ENCODE results near the gene NPY5R.

Gene NPY5R

DNA sequence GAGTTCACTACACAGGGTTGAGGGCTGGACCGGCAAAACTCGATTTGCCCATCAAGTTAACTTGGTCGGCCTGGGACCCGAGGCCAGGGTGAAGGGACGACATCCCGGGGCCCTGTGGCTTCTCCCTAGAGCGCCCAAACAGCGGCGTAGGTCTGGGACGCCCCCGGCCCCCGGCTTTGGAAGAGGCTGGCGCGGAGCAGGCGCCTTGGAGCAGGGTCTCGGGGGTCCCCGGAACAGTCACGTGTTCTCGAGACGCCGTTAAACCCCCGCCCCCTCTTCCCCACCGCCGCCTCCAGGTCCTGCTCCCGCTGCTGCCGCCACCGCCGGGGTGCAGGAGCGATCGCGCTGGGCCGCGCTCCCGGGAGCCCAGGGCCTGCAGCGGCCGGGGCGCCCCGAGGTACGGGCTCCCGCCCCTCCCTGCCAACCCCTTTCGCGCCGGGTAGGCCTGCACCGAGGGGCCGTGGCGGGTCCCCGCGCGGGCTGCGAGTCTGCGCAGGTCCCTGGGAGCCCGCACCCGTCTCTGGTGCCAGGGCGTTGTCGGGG, at the start of gene NPY5R:
Gene NPY5R (plus strand): TSS at position 289 of the 543 bp plus-strand sequence. CDS start 6,382 bp downstream, outside the sequence.
- DNase-seq: peak in 1 of 14 donors; percentile 48

DNA sequence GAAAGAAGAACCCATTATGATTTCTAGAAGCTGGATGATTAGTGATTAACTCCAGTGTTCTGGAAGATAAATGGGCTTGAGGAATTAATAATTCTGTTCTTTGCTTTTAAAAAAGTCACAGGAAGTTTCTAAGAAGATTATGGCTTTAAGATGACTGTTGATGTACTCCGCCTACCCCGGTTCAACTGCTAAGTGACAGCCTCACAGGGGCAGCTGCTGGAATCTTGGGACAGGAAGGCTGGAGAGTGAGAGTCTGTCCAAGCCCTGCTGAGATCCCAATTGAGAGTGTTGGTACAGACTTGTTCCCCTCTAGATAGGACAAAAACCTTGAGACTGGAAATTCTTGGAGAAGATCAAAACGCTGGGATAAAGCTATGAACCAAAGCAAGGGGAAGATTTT, 48.6 kb upstream of the NPY5R start:
- DNase-seq: no peak

DNA sequence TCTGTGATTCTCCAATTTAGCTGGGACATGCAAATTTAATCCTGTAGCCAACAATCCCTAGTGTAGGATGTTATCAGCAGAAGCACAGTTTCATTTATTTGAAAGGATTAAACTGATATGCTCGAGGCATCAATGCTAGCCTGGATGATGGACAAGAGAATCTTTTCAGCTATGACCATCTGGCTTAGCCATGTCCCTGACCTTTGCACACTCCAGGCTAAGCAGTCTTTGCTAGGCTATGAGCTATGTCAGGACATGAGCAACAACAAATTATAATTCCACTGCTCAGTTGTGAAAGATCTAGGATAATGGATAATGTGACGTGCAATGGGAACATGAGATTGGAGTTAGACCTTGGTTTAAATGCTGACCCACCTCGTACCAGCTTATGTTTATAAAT, 43.2 kb upstream of the NPY5R start:
- DNase-seq: no peak

DNA sequence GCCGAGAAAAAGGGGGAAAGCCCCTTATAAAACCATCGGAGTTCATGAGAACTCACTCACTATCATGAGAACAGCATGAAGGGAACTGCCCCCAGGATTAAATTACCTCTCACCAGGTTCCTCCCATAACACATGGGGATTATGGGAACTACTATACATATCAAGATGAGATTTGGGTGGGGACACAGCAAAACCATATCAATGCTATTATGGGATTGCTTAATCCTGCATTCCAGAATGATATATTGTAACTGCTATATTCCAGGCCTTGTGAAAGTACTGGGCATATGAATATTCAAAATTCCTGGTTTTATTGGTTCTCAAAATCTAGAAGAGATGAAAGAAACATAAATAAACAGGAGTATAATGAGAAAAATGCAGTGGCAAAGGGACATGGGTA, 40.6 kb upstream of the NPY5R start:
- no peak for DNase-seq

DNA sequence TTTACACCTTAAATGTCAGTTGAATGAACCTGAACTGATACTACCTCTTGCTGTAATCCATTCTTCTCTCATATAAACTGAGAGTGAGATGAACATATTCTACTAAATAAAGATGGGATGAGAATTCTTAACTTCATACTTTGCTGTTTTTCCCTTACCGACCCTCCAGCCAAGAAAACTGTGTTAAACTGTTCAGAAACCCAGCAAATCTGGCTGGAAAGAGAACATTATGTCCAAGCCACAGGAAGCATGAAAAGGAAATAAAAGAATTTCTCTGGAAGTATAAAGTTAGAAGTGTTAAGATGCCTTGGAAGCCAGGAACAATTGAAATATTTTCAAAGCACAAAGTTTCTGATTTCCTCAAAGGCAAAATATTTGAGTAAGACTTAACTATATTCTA, 34.2 kb upstream of the NPY5R start:
- no peak for DNase-seq

DNA sequence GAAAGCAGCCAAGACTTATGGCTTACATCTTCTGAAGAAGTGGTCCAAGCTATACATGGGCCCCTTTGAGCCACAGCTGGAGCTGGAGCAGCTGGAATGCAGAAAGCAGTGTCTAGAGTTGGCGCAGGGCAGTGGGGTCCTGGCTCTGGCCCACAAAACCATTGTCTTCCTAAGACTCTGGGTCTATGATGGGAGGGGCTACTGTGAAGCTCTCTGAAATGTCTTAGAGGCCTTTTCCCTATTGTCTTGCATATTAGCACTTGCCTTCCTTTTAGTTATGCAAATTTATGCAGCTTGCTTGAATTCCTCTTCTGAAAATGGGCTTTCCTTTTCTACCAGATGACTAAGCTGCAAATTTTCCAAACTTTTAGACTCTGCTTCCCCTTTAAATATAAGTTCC, 26.6 kb upstream of the NPY5R start:
- DNase-seq: no peak

DNA sequence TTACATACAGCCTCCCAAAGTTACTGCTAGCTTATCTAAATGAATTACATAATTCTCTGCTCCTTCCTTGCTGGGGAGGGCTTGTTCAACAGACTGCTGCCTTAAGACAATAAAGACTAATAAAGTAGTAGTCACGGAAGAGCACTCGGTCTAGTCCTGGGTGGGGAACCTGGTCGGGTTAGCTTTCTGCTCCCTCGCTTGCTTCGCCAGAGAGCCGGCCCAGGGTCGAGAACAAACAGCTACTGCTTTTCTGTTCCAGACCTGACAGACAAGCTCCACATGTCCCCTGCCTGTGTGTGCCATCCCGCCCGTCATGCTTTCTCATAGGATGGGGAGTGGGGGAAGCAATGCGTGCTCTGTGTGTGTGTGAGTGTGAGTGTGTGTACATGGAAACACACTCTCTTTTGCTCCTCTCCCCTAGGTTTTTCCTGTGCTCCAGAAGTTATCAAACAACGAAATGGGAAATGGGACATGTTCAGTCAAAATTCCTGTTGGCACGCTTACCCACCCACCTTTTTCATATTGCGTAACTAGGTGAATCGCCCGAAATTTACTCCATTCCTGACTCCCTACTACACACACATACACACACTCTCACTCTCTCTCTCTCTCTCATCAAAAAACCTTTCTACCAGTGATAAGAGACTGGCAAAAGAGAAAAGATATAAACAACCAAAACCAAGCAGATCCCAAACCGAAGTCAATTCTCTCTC, 12.6 kb upstream of the NPY5R start:
- peak in 1 of 14 donors; percentile 10 for DNase-seq

DNA sequence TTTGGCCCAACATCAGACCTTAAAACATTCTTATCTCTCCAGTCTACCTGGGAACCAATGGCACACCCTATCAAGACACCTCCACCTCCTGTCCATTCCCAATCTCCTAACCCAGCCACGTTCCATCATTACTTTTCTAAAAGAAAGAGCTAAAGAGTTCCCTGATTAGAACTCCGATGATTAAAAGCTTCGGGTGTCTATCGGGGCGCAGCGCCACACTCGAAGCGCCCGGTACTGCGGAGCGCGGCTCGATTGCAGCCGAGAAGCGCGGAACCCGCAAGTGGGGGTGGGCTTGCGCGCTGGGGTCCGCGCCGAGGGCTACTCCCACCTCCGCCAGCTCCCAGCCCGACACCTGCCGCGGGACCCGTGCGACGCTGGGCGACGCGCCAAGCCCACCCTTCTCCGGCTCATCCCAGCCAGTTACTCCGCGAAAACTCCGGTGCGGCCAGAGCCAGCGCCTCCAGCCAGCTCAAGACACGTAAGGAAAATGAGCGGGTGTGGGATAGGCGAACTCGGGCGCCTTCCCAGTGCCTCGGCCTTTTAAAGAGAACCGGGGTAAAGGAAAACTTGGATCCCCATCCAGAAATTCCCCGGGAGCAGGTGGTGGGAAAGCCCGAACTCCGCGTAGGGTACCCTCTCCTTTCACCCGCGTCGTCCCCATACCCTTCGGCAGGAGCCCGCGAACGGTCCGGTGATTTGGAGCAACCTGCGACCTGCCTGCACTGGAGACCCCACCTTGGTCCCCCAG, 11.9 kb upstream of the NPY5R start:
- peak in 3 of 14 donors; percentile 22 to 45 (median 33) for DNase-seq

DNA sequence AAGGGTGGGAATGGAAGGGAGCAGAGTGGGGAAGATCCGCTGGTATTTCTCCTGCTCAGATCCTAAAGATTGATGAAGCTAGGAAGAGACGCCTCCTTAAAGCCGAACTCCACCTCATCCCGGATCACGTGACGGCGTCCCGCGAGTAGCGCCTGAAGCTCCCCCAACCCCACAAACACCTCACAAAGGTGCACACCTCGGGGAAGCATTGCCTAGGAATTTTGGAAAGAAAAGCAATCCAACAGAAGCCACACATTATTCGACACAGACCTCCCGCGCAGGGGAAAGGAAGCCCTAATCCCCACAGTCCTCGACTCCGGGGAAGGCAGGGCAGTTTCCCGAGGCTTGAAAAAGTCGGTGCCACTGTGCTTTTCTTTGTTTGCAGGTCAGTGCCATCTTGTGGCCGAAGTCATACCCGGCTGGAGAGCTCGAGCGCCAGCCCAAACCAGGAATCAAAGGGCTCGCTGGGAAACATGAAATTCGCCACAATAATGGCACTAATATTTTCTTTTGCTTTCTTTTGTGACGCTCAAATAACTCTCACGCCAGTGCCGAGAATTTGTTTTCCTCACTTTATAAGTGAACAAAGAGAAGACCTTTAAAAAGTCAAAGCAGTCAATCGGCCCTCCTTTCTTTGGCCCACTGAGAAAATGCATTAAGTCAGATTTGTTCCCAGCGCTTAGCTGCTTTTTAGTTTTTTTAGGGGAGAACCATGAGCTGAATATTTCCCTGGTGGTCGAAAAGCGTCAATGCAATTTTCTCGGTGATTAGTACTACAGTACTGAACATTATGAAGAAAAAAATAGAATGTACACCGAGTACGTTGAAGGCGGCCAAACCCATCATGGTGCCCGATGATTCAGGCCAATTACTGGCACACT, 10.9 kb upstream of the NPY5R start, which contains the start of gene NPY1R:
Gene NPY1R (minus strand): TSS at position 71 of the 881 bp plus-strand sequence. CDS start 6,042 bp downstream, outside the sequence.
- DNase-seq: peak in 12 of 14 donors; percentile 22 to 83 (median 62)

DNA sequence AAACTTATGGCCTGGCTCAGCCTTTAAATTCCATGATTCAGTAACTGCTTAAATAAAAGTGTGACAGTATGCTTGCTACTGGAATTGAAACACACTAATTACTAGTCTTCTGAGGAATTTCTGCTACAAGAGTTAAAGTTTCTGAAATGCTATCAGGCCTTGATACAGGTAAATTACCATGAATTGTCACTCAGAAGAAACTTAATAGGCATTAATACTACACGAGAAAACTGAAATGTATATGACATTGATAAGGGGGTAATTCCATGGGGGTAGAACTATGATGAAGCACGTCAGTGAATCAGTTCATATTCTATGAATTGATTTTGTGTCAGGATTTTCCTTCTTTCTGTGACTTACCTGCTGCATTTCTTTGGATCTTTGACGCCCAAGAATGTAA, 8.3 kb upstream of the NPY5R start:
- DNase-seq: no peak

DNA sequence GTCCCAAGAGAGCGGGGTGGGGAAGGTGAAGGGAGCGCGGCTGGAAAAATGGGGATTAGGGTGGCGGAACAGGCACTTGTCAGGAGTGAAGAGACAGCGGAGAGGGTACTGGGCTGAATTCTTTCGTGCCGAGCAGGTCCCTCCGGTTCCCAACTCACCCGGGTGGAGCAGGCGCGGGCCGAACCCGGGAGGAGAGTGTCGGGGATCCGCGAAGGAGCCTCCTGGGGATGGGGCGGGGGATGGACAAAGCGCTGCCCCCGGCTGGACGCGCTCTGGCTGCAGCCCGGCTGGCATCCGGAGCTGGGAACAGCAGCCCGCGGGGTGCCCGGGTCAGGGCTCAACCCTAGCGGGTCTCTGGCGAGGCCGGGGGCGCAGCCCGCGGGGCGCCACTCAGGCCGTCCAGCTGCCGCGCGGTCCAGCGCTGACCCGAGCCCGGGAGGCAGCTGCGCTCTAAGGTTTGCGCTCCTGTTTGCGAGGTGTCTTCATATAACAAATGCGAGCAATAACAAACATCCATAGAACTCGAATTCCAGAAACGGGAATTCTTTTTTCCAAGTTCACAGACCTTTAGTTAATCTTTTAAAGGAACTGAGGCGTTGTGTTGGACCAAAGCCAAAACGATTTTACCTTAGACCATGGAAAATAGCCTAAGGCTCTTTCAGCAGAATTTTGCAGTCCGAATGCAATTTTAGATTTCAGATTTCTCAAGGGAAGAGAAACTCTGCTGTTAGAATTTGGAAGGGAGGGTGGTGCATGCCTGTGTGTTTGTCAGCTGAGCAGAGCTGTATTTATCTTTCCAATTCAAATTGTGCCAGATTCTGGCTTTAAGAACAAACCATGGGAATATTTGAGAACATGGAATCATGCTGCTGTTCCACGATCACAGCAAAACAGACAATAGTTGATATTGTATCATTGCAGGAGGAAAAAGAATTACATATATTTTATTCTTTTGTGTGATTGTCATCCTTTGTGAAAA, 744 bp downstream of the NPY5R start:
- DNase-seq: peak in 1 of 14 donors; percentile 48

DNA sequence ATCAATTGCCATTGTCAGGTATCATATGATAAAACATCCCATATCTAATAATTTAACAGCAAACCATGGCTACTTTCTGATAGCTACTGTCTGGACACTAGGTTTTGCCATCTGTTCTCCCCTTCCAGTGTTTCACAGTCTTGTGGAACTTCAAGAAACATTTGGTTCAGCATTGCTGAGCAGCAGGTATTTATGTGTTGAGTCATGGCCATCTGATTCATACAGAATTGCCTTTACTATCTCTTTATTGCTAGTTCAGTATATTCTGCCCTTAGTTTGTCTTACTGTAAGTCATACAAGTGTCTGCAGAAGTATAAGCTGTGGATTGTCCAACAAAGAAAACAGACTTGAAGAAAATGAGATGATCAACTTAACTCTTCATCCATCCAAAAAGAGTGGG, 7.0 kb downstream of the NPY5R start:
- no peak for DNase-seq

DNA sequence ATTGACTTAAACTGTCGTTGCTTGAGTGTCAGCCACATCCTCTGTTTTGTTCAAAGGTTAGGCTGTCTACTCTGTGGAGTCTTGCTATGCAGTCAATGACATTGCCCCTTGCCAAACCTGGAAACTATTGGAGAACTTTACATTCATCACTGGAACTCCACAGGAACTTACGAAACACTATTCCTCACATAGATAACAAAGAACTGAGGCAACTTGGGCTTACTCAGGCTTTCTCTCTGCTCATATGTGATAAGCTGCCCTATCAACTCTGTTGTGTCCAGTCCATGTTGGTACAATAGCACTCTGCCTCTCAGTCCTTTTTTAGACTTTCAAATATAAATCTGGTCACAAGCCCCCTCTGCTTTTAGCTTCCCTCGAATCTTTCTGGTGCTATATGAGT, 9.4 kb downstream of the NPY5R start:
- DNase-seq: no peak

DNA sequence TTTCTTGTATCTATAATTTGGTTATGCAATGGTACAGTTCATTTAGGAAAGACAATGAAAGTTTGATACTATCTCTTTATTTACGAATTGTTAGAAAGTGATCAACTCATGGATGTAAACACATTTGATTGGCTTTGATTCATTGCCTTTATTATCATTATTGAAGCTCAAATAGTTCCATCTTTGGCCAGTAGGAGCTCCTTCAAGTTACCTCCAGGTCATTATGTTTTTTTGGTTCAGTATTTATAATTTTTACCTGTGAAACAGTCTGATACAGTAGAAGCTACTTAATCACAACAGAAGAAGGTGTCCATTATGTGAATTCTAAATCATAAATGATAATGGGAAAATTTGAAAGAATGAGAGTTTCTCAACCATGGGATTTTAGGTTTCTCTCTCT, 12.4 kb downstream of the NPY5R start:
- DNase-seq: no peak

DNA sequence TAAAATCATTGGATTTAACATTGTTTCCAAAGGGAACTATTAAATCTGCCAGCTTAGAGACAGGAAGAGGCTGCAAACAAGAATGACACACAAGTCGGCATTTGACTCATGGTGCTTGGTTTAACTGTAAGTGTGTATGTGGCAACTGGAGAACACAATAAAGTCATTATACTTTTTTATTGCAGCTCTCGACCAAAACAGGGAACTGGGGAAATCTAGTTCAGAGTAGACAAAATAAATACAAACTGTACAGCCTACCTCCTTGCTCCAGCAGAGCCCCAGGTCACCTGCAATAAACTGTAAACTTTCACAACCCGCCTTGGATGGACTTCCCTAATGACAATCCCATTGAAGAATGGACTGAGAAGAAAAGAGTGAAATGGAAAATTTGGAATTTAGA, 24.0 kb downstream of the NPY5R start:
- no peak for DNase-seq

DNA sequence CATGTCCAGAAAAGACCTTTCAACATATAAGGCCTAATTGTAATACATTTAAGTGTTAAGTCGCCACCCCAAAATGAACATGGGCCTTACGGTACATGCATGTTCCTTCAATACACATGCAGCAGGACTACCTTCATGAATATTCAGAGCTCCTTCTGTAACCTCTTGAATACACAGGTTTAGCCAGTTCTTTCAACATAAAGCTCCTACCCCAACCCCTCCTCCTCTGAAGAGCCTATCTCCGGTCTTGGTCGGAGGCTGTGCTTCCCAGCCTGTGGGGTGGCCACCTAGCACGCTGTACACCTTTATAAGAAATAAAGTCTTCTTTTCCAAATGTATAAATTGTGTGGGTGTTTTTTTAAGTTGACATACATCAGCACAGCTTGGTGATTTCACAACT, 28.3 kb downstream of the NPY5R start:
- DNase-seq: no peak

DNA sequence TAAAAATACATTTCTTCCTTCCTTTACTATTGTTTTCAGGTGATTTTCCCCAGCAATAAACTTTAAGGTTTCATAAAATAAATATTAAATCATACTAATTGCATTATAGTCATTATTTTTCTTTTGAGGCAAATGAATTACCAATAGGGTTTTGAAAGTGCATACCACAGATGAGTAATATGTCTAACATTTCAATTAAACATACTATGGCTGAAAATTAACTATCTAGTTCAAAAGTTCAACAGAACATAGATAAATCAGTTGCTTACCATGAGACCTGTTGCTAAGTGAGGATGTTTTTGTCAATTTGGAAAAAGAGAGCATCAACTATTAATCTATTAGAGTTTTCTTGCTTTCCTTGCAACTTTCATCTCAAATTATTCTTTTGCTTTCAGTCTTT, 35.0 kb downstream of the NPY5R start:
- no peak for DNase-seq

DNA sequence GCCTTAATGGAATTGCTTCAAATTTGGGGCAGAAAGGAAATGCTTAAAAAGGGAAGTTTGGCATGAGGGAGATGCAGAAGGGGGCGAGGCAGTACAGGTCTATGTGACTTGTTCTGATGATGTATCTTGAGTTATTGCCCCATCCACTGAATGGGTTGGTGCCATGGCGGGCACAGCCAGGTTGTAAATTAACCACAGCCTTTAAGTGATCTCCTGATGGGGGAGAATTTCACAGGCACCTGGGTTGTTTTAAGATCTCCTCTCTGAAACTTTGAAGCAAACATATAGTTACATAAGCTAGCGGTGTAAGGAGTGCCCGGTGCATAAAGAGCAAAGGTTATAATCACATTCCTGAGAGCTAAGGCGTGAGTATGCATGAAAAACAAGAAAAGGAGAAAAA, 37.0 kb downstream of the NPY5R start:
- no peak for DNase-seq

DNA sequence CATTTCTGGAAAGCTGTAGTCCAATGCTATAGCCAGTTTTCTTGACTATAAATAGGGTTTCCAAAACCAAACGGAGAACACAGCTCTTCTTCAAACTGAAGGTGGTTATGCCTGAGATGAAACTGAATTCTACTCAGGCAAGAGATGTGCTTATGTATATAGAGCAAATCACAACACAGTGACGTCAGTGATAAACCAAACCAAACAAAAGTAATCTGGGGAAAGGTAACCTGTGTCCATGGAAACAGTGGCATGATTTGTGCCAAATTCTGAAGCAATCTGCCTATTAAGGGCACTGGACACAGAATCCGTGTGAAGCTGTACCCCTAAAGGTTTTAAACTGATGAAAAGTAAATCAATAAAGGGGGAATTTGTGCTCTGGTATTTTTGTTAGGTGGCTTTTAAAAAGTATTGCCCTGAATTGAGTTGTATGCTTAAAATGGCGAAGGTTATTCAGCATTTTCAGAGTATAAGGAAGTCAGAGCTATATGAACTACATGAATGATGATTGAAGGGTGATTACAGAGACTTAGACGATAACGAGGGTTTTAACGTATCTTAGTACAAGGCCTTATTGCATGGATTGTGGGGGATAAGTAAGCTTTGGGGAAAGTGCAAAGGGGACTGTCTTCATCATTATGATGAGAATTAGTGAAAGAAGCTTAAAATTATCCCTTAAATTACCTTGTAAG, 38.6 kb downstream of the NPY5R start:
- no peak for DNase-seq

DNA sequence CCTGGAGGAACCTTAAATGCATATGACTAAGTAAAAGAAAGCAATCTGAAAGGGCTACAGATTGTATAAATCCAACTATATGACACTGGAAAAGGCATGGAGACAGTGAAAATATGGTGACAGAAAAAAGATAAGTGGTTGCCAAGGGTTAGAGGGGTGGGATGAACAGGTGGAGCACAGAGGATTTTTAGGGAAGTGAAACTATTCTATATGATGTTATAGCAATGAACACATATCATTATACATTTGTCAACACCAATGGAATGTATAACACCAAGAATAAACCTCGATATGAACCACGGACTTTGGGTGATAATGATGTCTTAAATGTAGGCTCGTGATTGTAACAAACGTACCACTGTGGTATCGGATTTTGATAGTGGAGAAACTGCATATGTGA, 40.7 kb downstream of the NPY5R start:
- no peak for DNase-seq

DNA sequence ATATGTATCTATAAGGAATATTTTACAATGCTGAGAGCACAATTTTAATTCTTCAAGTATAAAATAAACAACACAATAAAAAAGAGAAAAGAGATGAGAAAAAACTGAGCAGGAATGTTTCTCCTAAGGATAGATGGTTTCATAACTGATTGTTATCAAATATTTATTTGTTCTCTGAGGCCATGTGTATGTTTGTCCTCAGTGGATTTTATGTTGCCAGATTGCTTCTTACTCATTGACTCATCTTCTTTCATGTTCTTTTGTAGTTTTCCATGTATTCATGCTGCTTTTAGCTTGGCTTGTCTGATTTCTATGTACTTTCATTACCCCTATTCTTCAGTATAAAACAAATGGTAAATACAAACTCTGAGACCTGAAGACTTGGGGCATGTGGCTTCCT, 41.2 kb downstream of the NPY5R start:
- no peak for DNase-seq
